ENCODE results near the gene POC1B.

Gene POC1B

DNA sequence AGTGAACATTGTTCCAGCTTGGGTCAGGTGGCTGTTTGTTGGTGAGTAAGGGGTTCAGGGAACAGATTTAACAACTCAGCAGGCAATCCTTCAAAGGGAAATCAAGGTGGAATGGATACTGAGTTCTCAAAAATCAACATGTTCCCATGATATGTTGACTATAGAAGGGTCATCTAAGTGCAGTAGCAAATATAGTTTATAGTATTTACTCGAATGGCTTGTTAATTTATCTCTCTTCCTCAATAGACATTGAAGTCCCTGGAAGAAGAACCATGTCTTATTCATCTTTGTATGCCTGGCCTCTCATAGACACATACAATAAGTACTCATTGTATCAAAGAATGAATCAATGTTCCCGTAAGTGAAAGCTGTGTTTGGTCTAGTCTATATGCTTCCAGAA lies 149.0 kb downstream of the POC1B start:
- DNase-seq (ENCODE audit: low read depth) = no peak
- TF ChIP-seq, protein P1, sequence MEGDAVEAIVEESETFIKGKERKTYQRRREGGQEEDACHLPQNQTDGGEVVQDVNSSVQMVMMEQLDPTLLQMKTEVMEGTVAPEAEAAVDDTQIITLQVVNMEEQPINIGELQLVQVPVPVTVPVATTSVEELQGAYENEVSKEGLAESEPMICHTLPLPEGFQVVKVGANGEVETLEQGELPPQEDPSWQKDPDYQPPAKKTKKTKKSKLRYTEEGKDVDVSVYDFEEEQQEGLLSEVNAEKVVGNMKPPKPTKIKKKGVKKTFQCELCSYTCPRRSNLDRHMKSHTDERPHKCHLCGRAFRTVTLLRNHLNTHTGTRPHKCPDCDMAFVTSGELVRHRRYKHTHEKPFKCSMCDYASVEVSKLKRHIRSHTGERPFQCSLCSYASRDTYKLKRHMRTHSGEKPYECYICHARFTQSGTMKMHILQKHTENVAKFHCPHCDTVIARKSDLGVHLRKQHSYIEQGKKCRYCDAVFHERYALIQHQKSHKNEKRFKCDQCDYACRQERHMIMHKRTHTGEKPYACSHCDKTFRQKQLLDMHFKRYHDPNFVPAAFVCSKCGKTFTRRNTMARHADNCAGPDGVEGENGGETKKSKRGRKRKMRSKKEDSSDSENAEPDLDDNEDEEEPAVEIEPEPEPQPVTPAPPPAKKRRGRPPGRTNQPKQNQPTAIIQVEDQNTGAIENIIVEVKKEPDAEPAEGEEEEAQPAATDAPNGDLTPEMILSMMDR (IDR thresholded peaks at IDR 0.05; ENCODE audit: insufficient read depth, low read depth, low read length, missing control alignments) = no peak
- H3K4me3 ChIP-seq (ENCODE audit: low read length) = no peak overlapping the region

- H3K4me3 ChIP-seq (ENCODE audit: low read length) = no peak overlapping the region
- DNase-seq (ENCODE audit: low read depth) = no peak
- TF ChIP-seq, protein P1 (IDR thresholded peaks at IDR 0.05; ENCODE audit: insufficient read depth, low read depth, low read length, missing control alignments) = no peak
These were observed 149.7 kb downstream of the POC1B start for GRCh38 chr12:89376202-89376529.

DNA sequence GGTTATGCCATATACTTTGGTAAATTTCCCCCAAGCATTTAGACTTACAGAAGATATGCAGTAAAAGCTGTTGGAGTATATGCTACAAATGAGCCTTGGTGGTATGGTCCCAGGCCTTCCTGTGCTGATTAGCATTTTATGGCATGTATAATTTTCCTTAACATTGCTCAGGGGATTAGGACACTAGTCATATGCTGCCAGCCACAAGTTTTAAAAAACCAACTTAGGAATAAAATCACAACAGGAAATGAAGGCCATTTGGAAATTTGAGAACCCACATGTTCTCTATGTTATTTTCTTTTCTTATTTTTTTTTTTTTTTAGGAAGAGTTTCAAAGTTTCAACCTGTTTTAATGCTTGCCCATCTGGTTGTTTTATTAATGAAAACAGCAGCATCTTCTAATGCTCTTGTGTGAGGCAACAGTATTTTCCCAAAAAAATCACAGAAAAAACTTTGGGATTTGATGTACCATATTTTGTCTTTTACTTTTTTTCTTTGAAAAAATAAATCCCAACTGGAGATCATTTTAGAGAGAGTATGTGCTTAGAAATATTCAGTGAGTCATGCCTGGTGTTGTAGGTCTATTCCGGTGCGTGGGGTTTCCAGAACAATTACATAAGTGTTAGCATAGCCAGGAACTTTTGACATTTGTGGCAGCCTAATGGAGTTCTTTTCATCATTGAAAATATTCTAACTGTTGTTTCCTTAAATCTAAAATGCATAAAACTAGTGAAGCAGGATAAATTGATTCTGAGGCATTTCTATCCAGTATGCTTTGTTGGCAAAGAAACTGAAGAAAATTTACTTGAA lies 151.9 kb downstream of the POC1B start:
- DNase-seq (ENCODE audit: low read depth) = peak; percentile 82
- TF ChIP-seq, protein P1 (IDR thresholded peaks at IDR 0.05; ENCODE audit: insufficient read depth, low read depth, low read length, missing control alignments) = no peak
- no peak overlapping the region for H3K4me3 ChIP-seq (ENCODE audit: low read length)

GRCh38 chr12:89372584-89373370 lies 153.1 kb downstream of the POC1B start:
- TF ChIP-seq, protein P1 (IDR thresholded peaks at IDR 0.05; ENCODE audit: insufficient read depth, low read depth, low read length, missing control alignments) = no peak
- DNase-seq (ENCODE audit: low read depth) = peak; percentile 54

GRCh38 chr12:89370850-89371249 lies 155.0 kb downstream of the POC1B start:
- no peak overlapping the region for H3K4me3 ChIP-seq (ENCODE audit: low read length)
- TF ChIP-seq, protein P1 (IDR thresholded peaks at IDR 0.05; ENCODE audit: insufficient read depth, low read depth, low read length, missing control alignments) = no peak
- DNase-seq (ENCODE audit: low read depth) = peak; percentile 99

More at GRCh38 chr12:89372584-89373370, 153.1 kb downstream of the POC1B start:
- no peak overlapping the region for H3K4me3 ChIP-seq (ENCODE audit: low read length)

GRCh38 chr12:89370421-89370831 lies 155.4 kb downstream of the POC1B start:
- TF ChIP-seq, protein P1 (IDR thresholded peaks at IDR 0.05; ENCODE audit: insufficient read depth, low read depth, low read length, missing control alignments) = no peak
- DNase-seq (ENCODE audit: low read depth) = no peak
- H3K4me3 ChIP-seq (ENCODE audit: low read length) = no peak overlapping the region
